Hepatocyte (in vitro differentiated cells): ENCODE data around the gene GRIK4. TPM values are rescaled to one million over a fixed set of nuclear protein-coding genes. Genes with fewer than 3 reads are reported as not detected.

Experiments used
- DNase-seq: peaks from one replicate; pipeline ENCODE4 v3.0.0-alpha.2; 2016; ENCODE audit warnings: low spot score
- H2AFZ ChIP-seq: fragments of 200-600 bp; sonication (generic); 2 replicates; pipeline ENCODE4 v1.6.0; 2016; ENCODE audit warnings: antibody characterized with exemption, mild to moderate bottlenecking
- H3K27ac ChIP-seq: fragments of 200-600 bp; sonication (generic); 2 replicates; pipeline ENCODE4 v1.5.1; 2016; ENCODE audit warnings: mild to moderate bottlenecking
- H3K27me3 ChIP-seq: fragments of 200-600 bp; sonication (generic); 2 replicates; pipeline ENCODE4 v1.6.1; 2016
- H3K36me3 ChIP-seq: fragments of 200-600 bp; sonication (generic); replicated peaks from 2 replicates; pipeline ENCODE4 v1.5.1; 2016; ENCODE audit warnings: low read depth; ENCODE audit not compliant: insufficient read depth
- H3K4me1 ChIP-seq: fragments of 200-600 bp; sonication (generic); 2 replicates; pipeline ENCODE4 v1.5.1; 2016; ENCODE audit warnings: mild to moderate bottlenecking, moderate library complexity; ENCODE audit not compliant: insufficient read depth
- H3K4me2 ChIP-seq: fragments of 200-600 bp; sonication (generic); 2 replicates; pipeline ENCODE4 v1.6.0; 2016
- H3K4me3 ChIP-seq: fragments of 200-600 bp; sonication (generic); 2 replicates; pipeline ENCODE4 v1.5.1; 2016; ENCODE audit warnings: mild to moderate bottlenecking
- H3K79me2 ChIP-seq: fragments of 200-600 bp; sonication (generic); 2 replicates; pipeline ENCODE4 v1.6.0; 2017; ENCODE audit warnings: mild to moderate bottlenecking
- H3K9me2 ChIP-seq: fragments of 200-600 bp; sonication (generic); replicated peaks from 2 replicates; pipeline ENCODE4 v1.6.0; 2017; ENCODE audit warnings: mild to moderate bottlenecking; ENCODE audit not compliant: insufficient read depth
- H3K9me3 ChIP-seq: fragments of 200-600 bp; sonication (generic); 2 replicates; pipeline ENCODE4 v1.5.1; 2016; ENCODE audit warnings: low read depth, mild to moderate bottlenecking
- H4K20me1 ChIP-seq: fragments of 200-600 bp; sonication (generic); 2 replicates; pipeline ENCODE4 v1.6.0; 2016; ENCODE audit warnings: mild to moderate bottlenecking; ENCODE audit not compliant: insufficient read depth, poor library complexity, severe bottlenecking
- CTCF ChIP-seq: fragments of 200-600 bp; sonication (generic); IDR thresholded peaks from 2 replicates; pipeline ENCODE4 v1.5.1; 2016; ENCODE audit warnings: antibody characterized with exemption, mild to moderate bottlenecking; ENCODE audit not compliant: poor library complexity
- EZH2 ChIP-seq: fragments of 200-600 bp; sonication (generic); IDR thresholded peaks from 2 replicates; pipeline ENCODE4 v1.6.1; 2016; ENCODE audit warnings: antibody characterized with exemption, mild to moderate bottlenecking, borderline replicate concordance
- EZH2phosphoT487 ChIP-seq: fragments of 200-600 bp; sonication (generic); IDR thresholded peaks from one replicate; pipeline ENCODE4 v1.6.1; 2018; ENCODE audit warnings: antibody characterized with exemption, mild to moderate bottlenecking, low read depth, moderate library complexity; ENCODE audit not compliant: unreplicated experiment, severe bottlenecking
- WGBS: methylation state at CpG from one replicate; pipeline ENCODE4 v1.1.6; 2016; ENCODE audit warnings: low lambda C conversion rate; ENCODE audit errors: missing lambda C conversion rate; 5-methylcytosine and 5-hydroxymethylcytosine counted together
- polyA plus RNA-seq: library from polyadenylated mRNA; unstranded; fragments of >200 nt; fragmentation: Nextera tagmentation; extraction: Ambion mirVana; gene quantifications from 2 replicates; pipeline ENCODE4 v1.2.1, GENCODE V29; 2016
- total RNA-seq: library from RNA; depleted of rRNA; stranded (reverse); fragments of >200 nt; gene quantifications from 2 replicates; pipeline ENCODE4 v1.2.3, GENCODE V29; 2014

Gene GRIK4
- total and polyA plus RNA-seq, 2 experiments from 2014 or later: 1.5 to 2.3 TPM

- Histone ChIP-seq H4K20me1 (no peaks in the 10 kb centered on the region), H3K4me2 (no peak overlapping the region), H3K79me2 (no peaks in the 10 kb centered on the region), H3K9me2 (no peaks in the 10 kb centered on the region), H3K9me3 (no peaks in the 10 kb centered on the region), H3K27me3 (peaks cover 9% of the 10 kb centered on the region), H3K4me3 (no peak overlapping the region), H3K36me3 (no peaks in the 10 kb centered on the region), H3K27ac (no peak overlapping the region), H3K4me1 (no peaks in the 10 kb centered on the region), H2AFZ (no peak overlapping the region)
- no peak for TF ChIP-seq EZH2phosphoT487
- TF ChIP-seq EZH2: no peak
- no peak for TF ChIP-seq CTCF
- no peak for DNase-seq
- 79% methylated on average over 7 of the region's 7 CpGs for WGBS
These were observed 66.2 kb downstream of the GRIK4 start for GRCh38 chr11:120577624-120578363.

GRCh38 chr11:120578596-120579154 is 67.1 kb downstream of the GRIK4 start:
- TF ChIP-seq EZH2phosphoT487 (no peak), EZH2 (no peak), CTCF (no peak)
- no peaks in the 10 kb centered on the region for H3K36me3 ChIP-seq
- WGBS: 82% methylated on average over 13 of the region's 14 CpGs
- DNase-seq: no peak
- H3K79me2 ChIP-seq: no peaks in the 10 kb centered on the region
- H3K4me3 ChIP-seq: no peak overlapping the region
- H4K20me1 ChIP-seq: no peaks in the 10 kb centered on the region
- no peak overlapping the region for H3K4me2 ChIP-seq
- H3K27ac ChIP-seq: no peak overlapping the region
- H3K4me1 ChIP-seq: no peaks in the 10 kb centered on the region
- no peak overlapping the region for H2AFZ ChIP-seq
- no peaks in the 10 kb centered on the region for H3K9me2 ChIP-seq
- peaks cover 9% of the 10 kb centered on the region for H3K27me3 ChIP-seq
- H3K9me3 ChIP-seq: no peaks in the 10 kb centered on the region

- Histone ChIP-seq H3K4me3 (no peak overlapping the region), H3K27ac (no peak overlapping the region), H3K9me2 (no peaks in the 10 kb centered on the region), H4K20me1 (no peaks in the 10 kb centered on the region), H3K4me2 (no peak overlapping the region), H3K9me3 (no peaks in the 10 kb centered on the region), H3K36me3 (no peaks in the 10 kb centered on the region), H3K79me2 (no peaks in the 10 kb centered on the region), H3K4me1 (no peaks in the 10 kb centered on the region), H2AFZ (no peak overlapping the region), H3K27me3 (peaks cover 9% of the 10 kb centered on the region)
- 85% methylated on average over 7 of the region's 7 CpGs for WGBS
- no peak for DNase-seq
- no peak for TF ChIP-seq CTCF
- no peak for TF ChIP-seq EZH2
- TF ChIP-seq EZH2phosphoT487: no peak
These were observed 68.1 kb downstream of the GRIK4 start for GRCh38 chr11:120579611-120580031.
